HG03378 (cell line): ENCODE data around the gene SNX22.
"Not testable (repeated sequence)": the region's sequence is repeated elsewhere in the genome, so short reads cannot be mapped to it uniquely, and the experiment has no call there.

ENCODE experiments used
- ATAC-seq: cut with Tn5 transposase; IDR thresholded peaks from one replicate; pipeline ENCODE4 v1.9.1; 2021; ENCODE audit warnings: mild to moderate bottlenecking, moderate library complexity; ENCODE audit not compliant: unreplicated experiment

The SNX22 gene

GRCh38 chr15:64151727-64152506 lies at the start of gene SNX22:
Gene SNX22 (plus strand): TSS chr15:64151731. CDS start chr15:64151776, 45 bp downstream.
- peak; percentile 8 for ATAC-seq

GRCh38 chr15:64102497-64102896 lies 49.0 kb upstream of the SNX22 start:
- no peak for ATAC-seq

GRCh38 chr15:64105113-64105704 lies 46.3 kb upstream of the SNX22 start:
- ATAC-seq, result no peak

GRCh38 chr15:64107337-64107736 lies 44.2 kb upstream of the SNX22 start:
- no peak for ATAC-seq

GRCh38 chr15:64110108-64110701 lies 41.3 kb upstream of the SNX22 start:
- not testable (repeated sequence) for ATAC-seq

- peak; percentile 42 for ATAC-seq
Observed at GRCh38 chr15:64110950-64111678, 40.4 kb upstream of the SNX22 start.

GRCh38 chr15:64111679-64112050 lies 39.9 kb upstream of the SNX22 start:
- ATAC-seq, result no peak

- no peak for ATAC-seq
Observed at GRCh38 chr15:64112073-64112772, 39.3 kb upstream of the SNX22 start.

GRCh38 chr15:64112904-64113303 lies 38.6 kb upstream of the SNX22 start:
- ATAC-seq, result no peak

- ATAC-seq, result no peak
Observed at GRCh38 chr15:64117759-64118487, 33.6 kb upstream of the SNX22 start.

- not testable (repeated sequence) for ATAC-seq
Observed at GRCh38 chr15:64120322-64120721, 31.2 kb upstream of the SNX22 start.

GRCh38 chr15:64121614-64122013 lies 29.9 kb upstream of the SNX22 start:
- ATAC-seq, result no peak

GRCh38 chr15:64122444-64122843 lies 29.1 kb upstream of the SNX22 start:
- no peak for ATAC-seq

- no peak for ATAC-seq
Observed at GRCh38 chr15:64122936-64123351, 28.6 kb upstream of the SNX22 start.

GRCh38 chr15:64125978-64126377 lies 25.6 kb upstream of the SNX22 start:
- no peak for ATAC-seq

GRCh38 chr15:64127521-64128270 lies 23.8 kb upstream of the SNX22 start:
- ATAC-seq, result no peak

- no peak for ATAC-seq
Observed at GRCh38 chr15:64130159-64130558, 21.4 kb upstream of the SNX22 start.

GRCh38 chr15:64131547-64131946 lies 20.0 kb upstream of the SNX22 start:
- no peak for ATAC-seq

- no peak for ATAC-seq
Observed at GRCh38 chr15:64132217-64132616, 19.3 kb upstream of the SNX22 start.
